Fibroblast of the conjunctiva (primary cell): Measurements from ENCODE around the gene TOP3A.
"Not testable (repeated sequence)": the region's sequence is repeated elsewhere in the genome, so short reads cannot be mapped to it uniquely, and the experiment has no call there.

Experiments used
- DNase-seq: peaks from one replicate; pipeline ENCODE4 v3.0.0-alpha.2; 2010; ENCODE audit warnings: low read depth

TOP3A gene

GRCh38 chr17:18323507-18324139 is 8.8 kb upstream of the TOP3A start:
- DNase-seq = no peak

GRCh38 chr17:18323007-18323406 is 8.2 kb upstream of the TOP3A start:
- no peak for DNase-seq

- DNase-seq = no peak
Measured at GRCh38 chr17:18322522-18322921, 7.7 kb upstream of the TOP3A start.

GRCh38 chr17:18321309-18321708 is 6.5 kb upstream of the TOP3A start:
- DNase-seq = no peak

GRCh38 chr17:18320301-18320700 is 5.5 kb upstream of the TOP3A start:
- DNase-seq = no peak

- peak; percentile 56 for DNase-seq
Measured at GRCh38 chr17:18319604-18320256, 4.9 kb upstream of the TOP3A start.

- no peak for DNase-seq
Measured at GRCh38 chr17:18318771-18319450, 4.1 kb upstream of the TOP3A start.

- no peak for DNase-seq
Measured at GRCh38 chr17:18318117-18318516, 3.3 kb upstream of the TOP3A start.

- DNase-seq = no peak
Measured at GRCh38 chr17:18315961-18316360, 1.2 kb upstream of the TOP3A start.

GRCh38 chr17:18315562-18315922 is 748 bp upstream of the TOP3A start:
- DNase-seq = no peak

GRCh38 chr17:18314059-18314730 is 599 bp downstream of the TOP3A start:
- DNase-seq = no peak

GRCh38 chr17:18309202-18309601 is 5.6 kb downstream of the TOP3A start:
- no peak for DNase-seq

- DNase-seq = not testable (repeated sequence)
Measured at GRCh38 chr17:18303206-18303605, 11.6 kb downstream of the TOP3A start.

GRCh38 chr17:18300725-18301480 is 13.9 kb downstream of the TOP3A start:
- DNase-seq = no peak

- not testable (repeated sequence) for DNase-seq
Measured at GRCh38 chr17:18298061-18298460, 16.7 kb downstream of the TOP3A start.

GRCh38 chr17:18291718-18292540 is 22.9 kb downstream of the TOP3A start:
- DNase-seq = no peak

GRCh38 chr17:18285296-18285695 is 29.5 kb downstream of the TOP3A start:
- no peak for DNase-seq

- no peak for DNase-seq
Measured at GRCh38 chr17:18281788-18282187, 33.0 kb downstream of the TOP3A start.

- DNase-seq = no peak
Measured at GRCh38 chr17:18280766-18281371, 33.9 kb downstream of the TOP3A start.

- no peak for DNase-seq
Measured at GRCh38 chr17:18280249-18280648, 34.5 kb downstream of the TOP3A start.

GRCh38 chr17:18278867-18279266 is 35.9 kb downstream of the TOP3A start:
- DNase-seq = no peak
